D721Med (cell line): ENCODE results near the gene PMEPA1.

ENCODE experiments used
- DNase-seq: peaks from one replicate; pipeline ENCODE4 v3.0.0; 2011; ENCODE audit warnings: low spot score; ENCODE audit not compliant: insufficient read length
- FAIRE-seq: peaks from 2 replicates; lab custom pipeline; 2011; peaks lifted over from hg19 to GRCh38; lab: Jason Lieb, UNC
- CTCF ChIP-seq: IDR thresholded peaks from 2 replicates; pipeline ENCODE4 v1.5.1; 2012; ENCODE audit warnings: mild to moderate bottlenecking, control low read depth; ENCODE audit not compliant: insufficient read depth; ENCODE audit errors: missing control alignments

Gene PMEPA1

GRCh38 chr20:57683881-57684807 is 25.7 kb downstream of the PMEPA1 start:
- no peak for FAIRE-seq
- no peak for DNase-seq
- no peak for TF ChIP-seq CTCF

- no peak for FAIRE-seq
- no peak for TF ChIP-seq CTCF
- DNase-seq: no peak
Observed at GRCh38 chr20:57683287-57683686, 26.5 kb downstream of the PMEPA1 start.

- DNase-seq (no peak), FAIRE-seq (no peak)
- TF ChIP-seq CTCF: no peak
Observed at GRCh38 chr20:57682184-57683101, 27.4 kb downstream of the PMEPA1 start.

GRCh38 chr20:57680934-57681914 is 28.6 kb downstream of the PMEPA1 start:
- no peak for FAIRE-seq
- TF ChIP-seq CTCF: no peak

GRCh38 chr20:57680131-57680716 is 29.6 kb downstream of the PMEPA1 start:
- DNase-seq (no peak), FAIRE-seq (no peak)
- no peak for TF ChIP-seq CTCF

More at GRCh38 chr20:57680934-57681914, 28.6 kb downstream of the PMEPA1 start:
- no peak for DNase-seq

GRCh38 chr20:57679113-57679512 is 30.7 kb downstream of the PMEPA1 start:
- no peak for TF ChIP-seq CTCF
- DNase-seq (no peak), FAIRE-seq (no peak)
